ENCODE results near the gene AP2A2.

Gene AP2A2

DNA sequence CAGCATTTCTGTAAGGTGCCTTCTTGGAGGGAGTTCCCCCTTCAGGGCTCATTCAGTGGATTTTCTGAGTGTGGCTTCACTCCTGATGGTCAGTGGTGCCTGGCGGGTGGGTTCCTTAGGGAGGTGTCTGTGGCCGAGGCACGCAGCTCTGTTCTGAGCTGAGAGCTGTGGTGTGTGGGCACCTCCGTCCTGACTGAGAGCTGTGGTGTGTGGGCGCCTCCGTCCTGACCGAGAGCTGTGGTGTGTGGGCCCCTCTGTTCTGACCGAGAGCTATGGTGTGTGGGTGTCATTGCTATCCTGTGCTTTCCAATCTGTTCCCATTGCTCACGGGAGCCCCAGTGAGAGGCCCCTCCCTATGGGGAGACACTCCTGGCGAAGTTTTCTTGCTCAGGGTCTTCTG, 71.0 kb downstream of the AP2A2 start:
- no peak for DNase-seq (ENCODE audit: low read depth in 2 of 2)

DNA sequence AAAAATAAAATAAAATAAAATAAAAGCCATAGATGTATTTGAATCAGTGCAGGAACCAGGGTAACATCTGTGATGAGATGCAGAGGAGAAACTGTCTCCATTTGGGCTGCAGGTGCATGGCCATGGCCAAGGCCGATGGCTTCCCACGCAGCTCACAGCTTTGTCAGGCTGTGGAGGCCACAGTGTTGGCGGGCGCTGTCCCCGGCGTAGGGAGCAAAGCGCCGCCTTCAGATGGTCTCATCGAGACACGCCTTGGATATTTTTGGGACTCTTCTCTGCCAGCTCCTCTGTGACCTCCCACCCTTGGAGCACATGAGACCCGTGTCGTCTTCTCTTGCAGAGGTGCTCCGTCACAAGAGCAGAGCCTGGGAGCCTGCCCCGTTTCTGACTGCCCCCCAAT, 72.2 kb downstream of the AP2A2 start:
- DNase-seq (ENCODE audit: low read depth in 2 of 2): no peak

DNA sequence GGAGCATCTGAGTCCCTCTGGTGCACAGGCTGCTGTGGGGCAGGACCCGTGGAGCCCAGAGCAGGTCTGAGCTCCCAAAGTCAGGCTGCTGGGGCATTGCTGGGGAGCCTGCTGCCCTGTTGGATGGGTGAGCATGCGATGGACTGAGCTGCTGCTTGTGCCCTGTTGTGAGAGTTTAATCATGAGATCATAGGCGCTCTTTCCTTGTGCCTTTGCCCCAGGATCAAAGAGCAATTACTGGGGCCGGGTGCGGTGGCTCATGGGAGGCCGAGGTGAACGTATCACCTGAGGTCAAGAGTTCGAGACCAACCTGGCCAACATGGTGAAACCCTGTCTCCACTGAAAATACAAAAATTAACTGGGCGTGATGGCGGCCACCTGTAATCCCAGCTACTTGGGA, 73.3 kb downstream of the AP2A2 start:
- DNase-seq (ENCODE audit: low read depth in 2 of 2): no peak

DNA sequence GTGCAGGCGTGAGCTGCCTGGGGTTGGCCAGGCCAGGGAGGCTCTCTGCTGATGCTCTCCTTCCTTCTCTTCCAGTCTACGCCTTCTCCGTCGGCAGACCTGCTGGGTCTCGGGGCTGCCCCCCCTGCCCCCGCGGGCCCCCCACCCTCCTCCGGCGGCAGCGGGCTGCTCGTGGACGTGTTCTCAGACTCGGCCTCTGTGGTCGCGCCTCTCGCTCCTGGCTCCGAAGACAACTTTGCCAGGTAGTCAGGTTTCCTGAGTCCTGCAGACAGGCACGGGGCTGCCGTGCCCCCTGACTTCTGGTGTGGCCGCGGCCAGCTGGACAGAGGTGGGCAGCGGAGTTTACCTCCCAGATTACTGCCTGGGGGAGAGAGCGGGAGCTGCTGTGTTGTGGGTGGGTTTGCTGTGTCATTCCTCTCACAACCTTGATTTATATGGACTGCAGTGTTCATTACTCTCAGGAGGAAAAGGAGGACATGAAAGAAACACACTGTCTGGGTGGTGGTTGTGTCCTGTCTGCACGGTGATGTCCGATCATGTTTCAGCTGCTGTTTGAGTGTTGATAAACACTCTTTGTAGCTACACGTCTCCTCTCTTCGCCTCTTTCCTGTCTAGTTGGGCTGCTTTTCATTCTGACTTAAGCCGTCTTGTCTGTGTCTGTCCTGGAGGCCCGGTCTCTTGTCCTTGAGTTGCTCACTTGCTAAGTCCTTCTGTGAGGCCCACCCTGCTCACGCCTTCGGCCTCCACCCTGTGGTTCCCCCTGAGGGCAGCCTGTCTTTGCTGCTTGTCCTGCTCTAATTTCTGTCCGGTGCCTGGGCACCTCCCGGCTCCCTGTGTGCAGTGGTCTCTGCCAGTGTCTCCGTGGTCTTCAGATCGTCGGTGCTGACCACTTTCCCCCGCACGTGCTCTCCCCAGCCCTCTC, 74.9 kb downstream of the AP2A2 start:
- DNase-seq (ENCODE audit: low read depth in 2 of 2): no peak

DNA sequence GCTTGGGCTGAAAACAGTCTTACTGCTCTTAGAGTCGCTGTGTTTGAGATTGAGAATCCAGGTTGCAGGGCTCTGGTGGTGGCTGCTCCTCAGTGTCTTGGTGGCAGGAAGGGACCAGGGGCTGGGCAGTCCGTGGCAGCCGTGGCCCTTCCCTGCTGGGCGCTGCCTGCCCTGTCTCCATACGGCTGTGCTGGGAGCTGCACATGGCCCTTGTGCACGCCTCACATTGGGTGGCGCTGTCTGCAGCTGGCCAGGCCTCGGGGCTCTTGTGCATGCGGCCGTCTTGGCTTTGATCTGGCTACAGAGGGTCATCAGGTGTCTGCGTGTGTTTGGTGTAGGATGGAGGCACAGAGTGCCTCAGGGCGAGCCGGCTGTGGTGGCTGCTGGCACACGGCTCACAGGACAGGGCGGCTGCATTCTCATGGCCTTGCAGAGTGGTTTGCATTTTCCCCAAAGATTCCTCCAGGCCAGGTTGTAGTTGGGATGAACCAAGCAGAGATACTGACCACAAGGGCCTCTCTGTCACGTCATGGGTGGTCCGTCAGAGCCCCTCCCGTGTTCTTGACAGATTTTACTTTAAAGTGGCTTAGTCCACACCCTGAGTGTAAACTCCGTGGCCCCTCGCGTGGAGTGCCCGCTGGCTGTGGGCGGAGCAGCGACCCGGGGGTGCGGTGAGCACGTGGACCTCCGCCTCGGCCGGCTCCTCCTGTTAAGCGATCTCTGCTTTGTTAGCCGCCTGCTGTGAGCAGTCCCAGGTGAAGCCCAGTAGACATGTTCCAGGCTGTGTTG, 76.1 kb downstream of the AP2A2 start:
- no peak for DNase-seq (ENCODE audit: low read depth in 2 of 2)

DNA sequence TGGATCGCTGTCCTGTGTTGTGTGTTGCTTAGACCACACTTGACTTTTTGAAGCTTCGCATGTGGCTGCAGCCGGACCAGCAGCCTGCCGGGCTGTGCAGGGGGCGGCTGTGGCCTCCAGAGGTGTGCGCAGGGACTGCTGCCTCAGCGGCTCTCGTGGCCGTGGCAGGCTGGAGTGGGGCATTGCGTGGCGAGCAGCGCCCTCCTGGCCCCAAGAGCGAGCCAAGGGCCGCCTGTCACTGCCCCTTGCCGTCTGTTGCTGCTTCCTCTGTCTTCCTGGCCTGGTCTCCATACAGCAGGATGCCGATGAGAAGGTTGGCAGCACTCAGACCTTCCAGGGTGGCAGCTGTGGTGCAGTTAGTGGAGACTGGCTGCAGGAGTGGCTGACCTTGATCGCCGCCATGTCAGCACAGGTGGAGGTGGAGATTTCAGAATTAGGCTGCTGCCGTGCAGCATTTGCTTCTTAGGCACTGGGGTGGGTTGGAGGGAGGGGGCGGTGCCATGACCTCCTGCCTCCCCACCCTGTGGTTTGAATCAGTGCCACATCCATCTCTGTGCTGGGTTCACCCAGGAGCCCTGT, 76.8 kb downstream of the AP2A2 start:
- no peak for DNase-seq (ENCODE audit: low read depth in 2 of 2)

DNA sequence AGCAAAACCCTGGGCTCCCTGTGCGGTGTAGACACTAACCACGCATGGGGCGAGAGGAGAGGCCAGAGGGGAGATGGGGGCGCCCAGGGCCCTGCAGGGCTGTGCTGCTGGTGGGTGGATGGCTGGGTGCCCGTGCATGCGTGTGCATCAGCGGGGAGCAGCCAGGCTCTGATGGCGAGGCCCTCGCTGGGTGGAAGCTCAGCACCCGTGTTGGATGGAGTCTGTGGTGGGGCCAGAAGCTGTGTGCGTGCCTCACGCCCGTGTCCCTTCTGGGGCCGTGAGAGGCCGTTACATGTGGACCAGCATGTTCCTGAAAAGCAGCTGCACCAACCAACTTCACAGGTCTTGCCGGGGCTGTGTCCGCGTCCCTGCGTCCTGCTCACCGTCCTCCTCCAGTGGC, 77.5 kb downstream of the AP2A2 start:
- no peak for DNase-seq (ENCODE audit: low read depth in 2 of 2)

DNA sequence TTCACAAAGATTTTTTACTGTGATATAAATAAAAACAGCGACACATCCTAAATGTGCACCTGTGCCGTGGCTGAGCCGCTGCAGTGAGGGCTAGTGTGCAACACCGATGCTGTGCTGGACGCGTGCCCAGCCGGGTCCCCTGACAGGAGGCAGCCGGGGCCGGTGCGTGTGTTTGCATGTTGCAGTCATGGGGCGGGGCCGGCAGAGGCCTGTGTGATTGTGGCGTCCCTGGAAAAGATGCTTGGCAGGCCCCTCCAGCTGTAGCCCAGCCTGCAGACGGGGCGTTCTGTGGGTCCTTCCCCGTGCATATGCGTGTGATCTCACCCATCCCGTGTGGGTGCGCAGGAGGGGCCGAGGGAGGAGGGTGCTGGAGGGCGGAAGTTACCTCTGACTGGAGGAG, 80.3 kb downstream of the AP2A2 start:
- no peak for DNase-seq (ENCODE audit: low read depth in 2 of 2)

DNA sequence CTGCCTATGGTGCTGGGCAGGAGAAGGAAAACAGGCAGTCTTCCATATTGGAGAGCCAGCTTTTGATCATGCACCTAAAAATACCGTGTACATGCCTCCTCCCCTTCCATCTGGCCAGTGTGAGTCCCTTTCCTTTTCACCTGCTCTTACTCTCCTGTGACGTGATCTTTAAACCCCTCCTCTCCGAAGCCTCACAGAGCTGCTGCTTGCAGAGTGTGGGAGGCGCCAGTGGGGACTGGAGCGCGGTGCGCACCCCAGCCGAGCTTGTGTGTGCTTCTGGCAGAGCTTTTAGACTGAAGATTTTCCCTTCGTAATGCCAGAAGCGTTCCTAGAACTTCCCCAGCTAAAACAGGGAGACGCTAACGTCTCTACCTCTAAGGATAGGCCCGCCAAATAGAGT, 81.1 kb downstream of the AP2A2 start:
- DNase-seq (ENCODE audit: low read depth in 2 of 2): no peak

DNA sequence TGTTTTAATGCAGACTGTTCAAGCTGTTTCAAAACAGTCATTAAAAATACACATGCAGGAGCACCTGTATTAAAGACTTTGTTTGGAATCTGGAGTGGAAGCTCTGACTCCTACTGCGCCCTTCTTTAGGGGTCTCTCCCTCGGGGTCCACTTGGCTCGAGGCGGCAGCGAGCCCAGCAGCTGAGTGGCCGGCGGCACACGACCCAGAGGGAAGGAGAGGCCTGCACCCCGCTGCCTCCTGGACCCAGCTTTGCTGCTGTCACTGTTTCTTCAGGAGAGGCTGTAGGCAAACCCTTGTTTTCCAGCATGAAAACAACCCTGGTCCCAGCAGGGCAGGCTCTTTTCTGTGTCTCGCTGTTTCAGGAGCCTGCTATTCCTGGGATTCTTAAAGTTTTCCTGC, 81.6 kb downstream of the AP2A2 start:
- DNase-seq (ENCODE audit: low read depth in 2 of 2): no peak

DNA sequence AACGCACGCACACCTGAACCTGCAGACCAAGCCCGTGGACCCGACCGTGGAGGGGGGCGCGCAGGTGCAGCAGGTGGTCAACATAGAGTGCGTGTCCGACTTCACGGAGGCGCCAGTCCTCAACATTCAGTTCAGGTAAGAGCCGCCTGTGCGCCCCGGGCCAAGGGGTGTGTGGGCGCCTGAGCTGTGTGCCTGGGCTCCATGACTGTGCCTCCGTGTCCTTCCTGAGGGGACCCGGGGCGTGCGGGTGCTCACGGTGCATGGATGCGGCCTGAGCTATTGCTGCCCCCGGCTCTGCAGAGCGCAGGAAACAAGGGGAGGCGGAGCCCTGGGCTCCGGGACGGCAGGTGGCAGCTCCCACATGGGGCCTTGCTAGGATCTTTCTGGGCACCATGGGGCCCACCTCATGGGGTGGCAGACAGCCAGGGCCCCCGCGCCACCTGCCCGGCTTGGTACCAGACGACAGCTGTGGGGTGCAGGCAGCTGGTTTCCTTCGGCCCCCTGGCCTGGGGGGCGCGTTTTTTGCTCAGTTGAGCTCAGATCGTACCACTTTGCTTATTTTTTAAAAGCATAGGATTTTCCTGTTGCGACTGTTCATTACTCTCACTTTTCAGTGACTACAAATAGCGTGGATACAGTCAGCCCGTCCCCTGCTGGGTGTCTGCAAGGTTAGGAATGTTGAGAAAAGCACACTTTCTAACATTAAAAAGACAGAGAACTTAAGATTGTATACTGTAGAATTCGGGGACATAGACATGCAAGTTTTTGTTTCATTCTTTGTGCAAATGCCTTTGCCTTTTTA, 82.5 kb downstream of the AP2A2 start:
- DNase-seq (ENCODE audit: low read depth in 2 of 2): no peak

DNA sequence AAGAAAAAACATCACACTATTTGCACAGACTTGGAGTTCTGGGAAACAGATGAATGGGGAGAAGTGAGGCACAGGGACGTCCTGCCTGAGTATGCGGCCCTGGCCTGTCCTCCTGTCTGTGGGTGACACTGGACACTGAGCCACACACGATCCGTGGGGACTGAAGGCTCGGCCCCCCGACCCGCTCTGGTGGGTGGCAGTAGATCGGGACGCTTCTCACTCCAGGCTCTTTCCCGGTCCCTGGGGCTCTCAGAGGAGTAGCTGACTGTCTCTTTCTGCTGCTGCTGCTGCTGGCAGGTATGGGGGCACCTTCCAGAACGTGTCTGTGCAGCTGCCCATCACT, 83.1 kb downstream of the AP2A2 start:
- no peak for DNase-seq (ENCODE audit: low read depth in 2 of 2)

DNA sequence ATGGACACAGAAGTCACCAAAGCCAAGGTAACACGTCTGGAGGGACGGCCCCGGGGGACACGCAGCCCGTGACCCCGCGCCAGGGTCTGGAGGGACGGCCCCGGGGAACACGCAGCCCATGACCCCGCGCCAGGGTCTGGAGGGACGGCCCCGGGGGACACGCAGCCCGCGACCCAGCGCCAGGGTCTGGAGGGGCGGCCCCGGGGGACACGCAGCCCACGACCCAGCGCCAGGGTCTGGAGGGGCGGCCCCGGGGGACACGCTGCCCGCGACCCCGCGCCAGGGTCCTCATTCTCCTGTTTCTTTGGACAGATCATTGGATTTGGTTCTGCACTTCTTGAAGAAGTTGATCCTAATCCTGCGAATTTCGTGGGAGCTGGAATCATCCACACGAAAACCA, 83.7 kb downstream of the AP2A2 start:
- no peak for DNase-seq (ENCODE audit: low read depth in 2 of 2)

DNA sequence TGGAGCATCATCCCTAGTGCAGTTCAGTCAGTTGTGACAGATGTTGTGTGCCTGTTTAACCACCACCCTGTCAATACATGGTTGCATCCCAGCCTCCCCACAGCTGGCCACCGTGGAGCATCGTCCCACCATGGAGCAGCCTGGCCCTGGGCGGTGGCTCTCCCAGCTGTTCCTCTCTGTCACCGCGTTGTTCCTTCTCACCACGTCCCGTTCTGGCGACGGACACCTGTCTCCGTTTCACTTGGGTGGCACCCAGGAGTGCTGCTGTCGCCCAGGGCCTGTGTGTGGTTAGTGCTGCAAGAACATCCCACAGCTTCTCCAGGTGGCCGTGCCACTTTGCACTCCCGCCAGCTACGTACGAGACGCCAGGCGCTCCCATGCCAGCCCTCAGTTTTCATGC, 84.3 kb downstream of the AP2A2 start:
- DNase-seq (ENCODE audit: low read depth in 2 of 2): no peak

DNA sequence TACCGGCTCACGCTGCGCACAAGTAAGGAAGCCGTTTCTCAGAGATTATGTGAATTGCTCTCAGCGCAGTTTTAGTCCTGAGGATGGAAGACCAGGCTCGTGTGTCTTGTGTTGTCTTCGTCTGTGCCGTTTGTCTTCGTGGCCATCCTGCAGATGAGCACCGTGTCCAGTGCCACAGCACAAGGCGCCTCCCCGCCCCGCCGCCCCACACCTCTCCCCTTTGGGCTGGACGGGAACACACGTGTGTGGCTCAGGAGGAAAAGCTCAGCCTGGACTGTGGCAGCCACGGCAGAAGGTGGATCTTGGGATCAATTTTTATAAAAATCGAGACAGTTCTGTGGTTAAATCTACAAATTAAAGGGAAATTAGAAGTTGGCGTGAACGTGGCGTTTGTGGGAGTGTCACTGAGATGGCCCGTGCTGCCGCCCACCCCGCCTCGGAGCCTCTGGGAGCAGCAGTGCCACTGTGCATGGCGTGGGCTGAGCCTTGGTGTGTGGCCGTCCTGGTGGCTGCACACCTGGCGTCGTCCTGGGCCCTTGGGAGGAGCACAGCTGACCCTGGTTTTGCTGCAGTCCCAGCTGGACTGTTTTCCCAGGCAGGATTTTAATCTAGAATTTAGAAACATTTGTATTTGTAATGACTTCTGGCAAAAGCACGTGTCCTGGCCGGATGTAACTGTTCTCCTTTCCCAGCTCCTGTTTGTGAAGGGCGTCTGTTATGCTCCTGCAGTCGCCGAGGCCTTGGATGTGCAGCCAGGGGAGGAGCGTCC, 85.1 kb downstream of the AP2A2 start:
- DNase-seq (ENCODE audit: low read depth in 2 of 2): no peak

DNA sequence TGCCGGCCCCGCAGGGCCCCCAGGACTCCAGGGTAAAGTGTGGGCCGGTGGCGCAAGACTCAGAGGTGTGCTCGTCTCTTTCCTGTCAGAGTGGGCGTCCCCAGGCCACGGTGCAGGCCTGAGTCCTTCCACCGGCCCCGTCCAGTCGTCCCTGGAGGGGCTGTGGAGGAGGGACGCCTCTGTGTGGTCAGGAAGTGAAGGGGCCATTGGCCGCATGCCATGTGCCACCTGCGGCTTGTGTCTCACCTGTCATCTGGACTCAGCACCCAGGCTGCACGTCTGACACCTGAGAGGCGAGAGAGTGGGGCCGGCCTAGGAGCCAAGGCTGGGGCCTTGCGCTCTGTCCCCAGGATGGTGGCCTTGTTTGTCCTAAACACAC, 85.6 kb downstream of the AP2A2 start:
- no peak for DNase-seq (ENCODE audit: low read depth in 2 of 2)

DNA sequence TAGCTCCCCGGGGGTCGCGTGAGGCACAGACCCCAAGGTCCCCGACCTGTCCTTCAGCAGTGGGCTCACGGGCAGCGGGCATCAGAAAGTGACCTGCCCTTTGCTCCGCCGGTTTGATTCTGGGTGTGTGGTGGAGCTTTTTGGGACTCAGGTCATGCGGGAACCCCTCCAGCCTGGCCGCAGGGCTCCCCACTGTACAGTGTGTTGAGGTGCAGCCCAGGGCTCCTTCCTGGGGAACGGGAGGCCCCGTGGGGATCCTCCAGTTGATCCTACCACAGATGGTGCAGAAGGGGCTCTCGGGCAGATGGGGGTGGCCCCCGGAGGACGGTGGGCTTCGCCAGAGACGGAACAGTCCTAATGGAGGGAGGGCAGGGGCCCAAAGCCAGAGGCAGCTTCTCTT, 86.6 kb downstream of the AP2A2 start:
- no peak for DNase-seq (ENCODE audit: low read depth in 2 of 2)

DNA sequence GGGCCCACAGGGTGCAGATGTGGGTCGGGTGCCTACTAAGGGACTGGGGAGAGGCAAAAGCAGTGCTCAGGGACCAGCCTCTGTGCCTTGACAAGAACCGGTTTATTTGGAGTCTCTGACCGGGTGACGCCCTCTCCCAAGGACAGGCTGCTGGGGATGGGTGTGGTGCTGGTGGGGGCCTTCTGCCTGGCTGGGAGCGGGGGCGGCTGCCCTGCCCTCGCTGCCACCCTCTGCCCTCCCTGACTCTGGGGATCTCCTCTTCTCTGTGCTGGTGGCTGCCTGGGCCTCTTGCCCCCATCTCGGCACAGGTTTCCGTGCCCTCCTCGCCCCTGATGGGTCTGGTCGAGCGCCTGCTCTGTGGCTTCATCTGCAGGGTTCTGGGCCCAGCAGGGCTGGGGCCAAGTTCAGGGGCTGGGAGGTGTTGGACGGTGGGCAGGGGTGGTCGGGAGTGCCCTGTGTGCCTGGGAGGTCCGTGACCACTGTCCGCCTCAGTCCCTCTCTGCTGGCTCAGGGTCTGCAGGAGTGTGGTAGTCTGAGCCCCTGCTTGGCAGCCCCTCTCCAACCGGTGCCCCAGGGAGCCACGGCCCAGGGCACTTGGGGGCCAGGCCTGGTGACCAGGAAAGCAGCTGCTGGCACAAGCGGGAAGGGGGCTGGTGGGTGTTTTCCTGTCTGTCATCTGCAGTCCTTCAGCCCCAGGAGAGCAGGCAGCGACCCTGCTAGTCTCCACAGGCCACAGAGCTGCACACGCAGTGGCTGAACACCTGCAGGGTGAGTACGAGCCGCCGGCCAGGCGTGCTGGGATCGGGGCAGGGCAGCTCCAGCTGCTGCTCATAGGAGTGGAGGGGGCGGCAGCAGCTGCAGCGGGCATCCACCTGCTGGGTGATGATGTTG, 87.3 kb downstream of the AP2A2 start:
- DNase-seq (ENCODE audit: low read depth in 2 of 2): no peak

DNA sequence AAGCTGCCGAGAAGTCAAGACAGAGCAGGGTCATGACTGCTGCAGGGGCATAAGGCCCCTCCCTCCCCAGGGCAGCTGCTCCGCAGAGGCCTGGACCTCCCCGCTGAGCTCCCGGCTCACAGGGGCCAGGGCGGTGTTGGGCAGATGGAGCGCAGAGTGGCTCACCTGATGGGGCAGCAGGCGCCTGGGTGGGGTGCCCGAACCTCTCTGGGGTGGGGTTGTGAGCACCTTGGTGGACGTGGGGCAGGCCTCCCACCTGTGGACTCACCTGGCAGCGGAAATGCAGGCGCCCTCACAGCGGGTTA, 87.9 kb downstream of the AP2A2 start:
- no peak for DNase-seq (ENCODE audit: low read depth in 2 of 2)

DNA sequence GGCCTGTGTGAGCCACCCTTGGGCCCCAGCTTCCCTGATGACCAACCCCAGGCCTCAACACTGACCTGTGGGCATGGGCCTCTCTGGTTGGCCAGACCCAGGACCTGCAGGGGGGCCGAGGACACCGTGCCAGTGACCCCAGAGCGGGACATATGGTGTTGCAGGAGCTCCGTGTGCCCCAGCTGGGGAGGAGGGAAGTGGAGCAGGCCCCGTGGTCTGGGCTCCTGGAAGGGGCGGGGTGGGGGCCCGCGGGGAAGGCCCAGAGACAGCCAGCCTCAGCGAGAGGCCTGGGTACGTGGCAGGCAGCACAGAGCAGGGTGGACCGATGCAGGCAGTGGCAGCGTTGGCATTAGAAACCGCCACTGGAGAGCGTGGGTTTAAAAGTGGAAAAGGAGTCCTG, 88.6 kb downstream of the AP2A2 start:
- DNase-seq (ENCODE audit: low read depth in 2 of 2): no peak

DNA sequence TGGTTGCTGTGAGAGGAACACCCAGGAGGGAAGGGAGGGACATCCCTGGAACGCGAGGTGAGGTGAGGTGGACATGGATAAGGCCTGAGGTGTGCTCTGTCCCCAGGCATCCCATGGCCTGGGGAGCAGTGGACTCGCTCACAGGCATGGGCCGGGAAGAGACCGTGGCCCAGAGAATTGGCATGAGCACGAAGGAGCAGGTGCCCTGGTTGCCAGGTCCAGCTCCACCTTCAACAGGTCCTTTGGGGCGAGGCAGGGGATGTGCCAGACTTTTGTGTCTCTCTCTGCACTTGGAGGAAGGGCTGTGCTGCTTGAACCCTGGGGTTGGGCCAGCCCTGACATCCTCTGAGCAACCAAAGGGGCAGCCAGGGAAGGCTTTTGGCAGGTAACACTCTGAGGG, 89.4 kb downstream of the AP2A2 start:
- no peak for DNase-seq (ENCODE audit: low read depth in 2 of 2)

Data from stimulated activated CD4-positive, alpha-beta T cell treated with anti-CD3 and anti-CD28 coated beads, Interleukin-15, amount 100 ng/mL, for 48 hours (primary cell).